ENCODE measurements around the gene EPS8L2. TPM values are rescaled to one million over a fixed set of nuclear protein-coding genes. Genes with fewer than 3 reads are reported as not detected.

The EPS8L2 gene
- total RNA-seq, 1 experiment from 2014 or later: 92.8 TPM

DNA sequence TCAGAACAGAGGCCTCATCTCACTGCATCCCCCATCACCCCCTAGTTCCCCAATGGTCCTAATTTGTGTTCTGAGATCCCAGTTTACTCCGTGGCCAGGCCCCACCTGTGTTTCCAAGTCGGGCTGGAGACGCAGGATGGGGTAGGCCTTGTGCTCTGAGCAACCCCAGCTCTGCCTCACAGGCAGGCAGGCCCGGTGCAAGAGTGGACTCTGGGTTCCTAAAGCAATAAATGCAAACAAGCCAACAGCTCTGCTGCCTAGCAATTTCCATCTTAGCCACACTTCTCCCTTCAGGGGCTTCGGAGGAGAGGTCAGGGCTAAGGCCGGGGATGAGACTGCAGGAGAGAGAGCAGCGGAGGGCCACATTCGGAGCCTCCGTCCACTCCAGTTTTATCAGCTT, 2.5 kb upstream of the EPS8L2 start:
- DNase-seq: no peak
- peaks cover 14 to 19% of the 10 kb centered on the region in 2 experiments; a peak in 3 of 4 replicates for H3K4me1 Mint-ChIP-seq
- Histone ChIP-seq H2AK5ac (ENCODE audit: insufficient read length, low read length) (no peak overlapping the region), H2BK5ac (ENCODE audit: insufficient read length, low read length) (no peak overlapping the region), H2BK15ac (ENCODE audit: low read depth, low read length) (no peak overlapping the region), H3K27me3 (ENCODE audit: insufficient read depth, low read length) (no peaks in the 10 kb centered on the region), H3K4me1 (ENCODE audit: insufficient read depth, low read length) (no peaks in the 10 kb centered on the region; the same call in 1 of the 2 replicates), H4K91ac (ENCODE audit: insufficient read length, low read depth, low read length) (no peak overlapping the region), H4K8ac (replicated peaks; ENCODE audit: insufficient read length, low read depth, low read length) (no peak overlapping the region), H3K9me3 (ENCODE audit: control insufficient read depth, low read depth, low read length) (no peaks in the 10 kb centered on the region), H3K9ac (ENCODE audit: extremely low read depth, insufficient read length, low read length) (no peak overlapping the region), H2BK20ac (ENCODE audit: low read depth, low read length, poor library complexity, severe bottlenecking) (no peak overlapping the region), H4K20me1 (ENCODE audit: control insufficient read depth, insufficient read depth, insufficient read length) (no peaks in the 10 kb centered on the region), H2AFZ (ENCODE audit: low read length) (no peak overlapping the region), H3K56ac (ENCODE audit: insufficient read length, low read depth, low read length) (no peak overlapping the region), H2BK12ac (ENCODE audit: insufficient read length, low read depth, low read length) (no peak overlapping the region), H3K23me2 (ENCODE audit: insufficient read length, low read depth, low read length, poor library complexity, severe bottlenecking) (peaks cover 3% of the 10 kb centered on the region), H3K14ac (ENCODE audit: insufficient read depth, low read length) (no peak overlapping the region), H3K18ac (ENCODE audit: insufficient read length, low read depth, low read length) (no peak overlapping the region), H2BK120ac (ENCODE audit: low read depth, low read length, poor library complexity, severe bottlenecking) (no peak overlapping the region), H3K79me1 (ENCODE audit: insufficient read depth, low read depth, low read length, poor library complexity, severe bottlenecking) (no peaks in the 10 kb centered on the region), H3K4ac (ENCODE audit: low read depth, low read length) (no peak overlapping the region), H3K4me2 (ENCODE audit: insufficient read depth, insufficient read length, low read length) (no peak overlapping the region), H3K23ac (ENCODE audit: insufficient read length, low read depth, low read length) (no peak overlapping the region), H3T11ph (ENCODE audit: low read length) (no peak overlapping the region), H3K79me2 (ENCODE audit: insufficient read depth, low read length) (no peaks in the 10 kb centered on the region), H3K27ac (ENCODE audit: insufficient read length, low read depth, low read length) (no peak overlapping the region), H4K5ac (ENCODE audit: insufficient read length, low read depth, low read length) (no peak overlapping the region)
- no peaks in the 10 kb centered on the region for H3K27me3 Mint-ChIP-seq (ENCODE audit: low read depth)
- H3K36me3 Mint-ChIP-seq (ENCODE audit: insufficient read depth in 1 of 3, low read depth in 3 of 3): peaks cover 2 to 12% (median 12%) of the 10 kb centered on the region in 3 experiments; a peak in 5 of 7 replicates
- H3K27ac Mint-ChIP-seq: no peak overlapping the region; a peak in 1 of 7 replicates
- WGBS (ENCODE audit: extremely low coverage, insufficient read length, low lambda C conversion rate): no CpG with 5 or more reads among the region's 9 CpGs
- no peaks in the 10 kb centered on the region for H3K9me3 Mint-ChIP-seq
- no peak overlapping the region for H3K4me3 Mint-ChIP-seq
- TF ChIP-seq, protein P1, sequence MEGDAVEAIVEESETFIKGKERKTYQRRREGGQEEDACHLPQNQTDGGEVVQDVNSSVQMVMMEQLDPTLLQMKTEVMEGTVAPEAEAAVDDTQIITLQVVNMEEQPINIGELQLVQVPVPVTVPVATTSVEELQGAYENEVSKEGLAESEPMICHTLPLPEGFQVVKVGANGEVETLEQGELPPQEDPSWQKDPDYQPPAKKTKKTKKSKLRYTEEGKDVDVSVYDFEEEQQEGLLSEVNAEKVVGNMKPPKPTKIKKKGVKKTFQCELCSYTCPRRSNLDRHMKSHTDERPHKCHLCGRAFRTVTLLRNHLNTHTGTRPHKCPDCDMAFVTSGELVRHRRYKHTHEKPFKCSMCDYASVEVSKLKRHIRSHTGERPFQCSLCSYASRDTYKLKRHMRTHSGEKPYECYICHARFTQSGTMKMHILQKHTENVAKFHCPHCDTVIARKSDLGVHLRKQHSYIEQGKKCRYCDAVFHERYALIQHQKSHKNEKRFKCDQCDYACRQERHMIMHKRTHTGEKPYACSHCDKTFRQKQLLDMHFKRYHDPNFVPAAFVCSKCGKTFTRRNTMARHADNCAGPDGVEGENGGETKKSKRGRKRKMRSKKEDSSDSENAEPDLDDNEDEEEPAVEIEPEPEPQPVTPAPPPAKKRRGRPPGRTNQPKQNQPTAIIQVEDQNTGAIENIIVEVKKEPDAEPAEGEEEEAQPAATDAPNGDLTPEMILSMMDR (conservative IDR thresholded peaks at IDR 0.05): no peak
